IPS-18a (cell line): Measurements from ENCODE around the gene NTN1.
"Not testable (repeated sequence)": the region's sequence is repeated elsewhere in the genome, so short reads cannot be mapped to it uniquely, and the experiment has no call there.

Experiments used
- H3K27ac ChIP-seq: one replicate; pipeline ENCODE4 v1.5.1; 2013; ENCODE audit warnings: low read length
- H3K27me3 ChIP-seq: one replicate; pipeline ENCODE4 v1.6.1; 2013; ENCODE audit warnings: mild to moderate bottlenecking, low read length; ENCODE audit not compliant: control insufficient read depth, insufficient read depth
- H3K36me3 ChIP-seq: one replicate; pipeline ENCODE4 v1.6.1; 2013; ENCODE audit warnings: low read depth, low read length; ENCODE audit not compliant: control insufficient read depth
- H3K4me1 ChIP-seq: one replicate; pipeline ENCODE4 v1.6.1; 2013; ENCODE audit warnings: low read depth, low read length; ENCODE audit not compliant: control insufficient read depth
- H3K4me3 ChIP-seq: one replicate; pipeline ENCODE4 v1.5.1; 2013; ENCODE audit warnings: low read length
- H3K9ac ChIP-seq: one replicate; pipeline ENCODE4 v1.6.1; 2013; ENCODE audit warnings: mild to moderate bottlenecking, low read length, moderate library complexity
- H3K9me3 ChIP-seq: one replicate; pipeline ENCODE4 v1.6.1; 2013; ENCODE audit warnings: low read depth, low read length; ENCODE audit not compliant: control insufficient read depth

NTN1 gene

GRCh38 chr17:9021158-9021991 is at the start of gene NTN1:
Gene NTN1 (plus strand): TSS chr17:9021510. CDS start chr17:9022374, 864 bp downstream.
- Histone ChIP-seq H3K9ac (no peak within 1 kb of the TSS), H3K36me3 (no peaks in the 10 kb centered on the region), H3K4me1 (peaks cover 34% of the 10 kb centered on the region), H3K4me3 (peak within 1 kb of the TSS; percentile 59), H3K9me3 (no peaks in the 10 kb centered on the region), H3K27me3 (peaks cover 99% of the 10 kb centered on the region), H3K27ac (no peak within 1 kb of the TSS)

DNA sequence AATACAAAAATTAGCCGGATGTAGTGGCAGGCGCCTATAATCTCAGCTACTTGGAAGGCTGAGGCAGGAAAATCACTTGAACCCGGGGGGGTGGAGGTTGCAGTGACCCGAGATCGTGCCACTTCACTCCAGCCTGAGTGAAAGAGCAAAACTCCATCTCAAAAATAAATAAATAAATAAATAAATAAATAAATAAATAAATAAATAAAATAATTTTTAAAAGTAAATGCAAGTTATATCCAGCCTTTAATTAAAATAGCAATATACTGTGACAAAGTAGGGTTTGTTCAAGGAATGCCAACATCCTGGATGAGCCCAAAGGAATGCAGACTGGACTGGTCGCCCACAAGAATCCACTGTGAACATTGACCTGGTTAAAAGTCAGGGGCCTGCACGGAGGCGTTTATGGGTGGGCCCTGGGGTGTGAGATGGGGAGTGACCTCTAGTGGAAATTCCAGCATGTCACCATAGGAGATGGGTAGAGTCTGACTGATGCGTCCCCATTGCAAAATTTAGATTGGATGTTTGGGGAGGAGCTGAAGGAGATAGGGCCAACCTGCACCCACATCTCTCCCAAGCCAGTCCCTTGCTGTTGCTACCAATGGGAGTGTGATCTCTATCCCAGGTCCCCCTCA is 46.1 kb upstream of the NTN1 start:
- Histone ChIP-seq H3K9me3 (no peaks in the 10 kb centered on the region), H3K27me3 (no peaks in the 10 kb centered on the region), H3K4me1 (no peaks in the 10 kb centered on the region), H3K36me3 (no peaks in the 10 kb centered on the region), H3K27ac (no peak overlapping the region), H3K9ac (no peak overlapping the region), H3K4me3 (no peak overlapping the region)

DNA sequence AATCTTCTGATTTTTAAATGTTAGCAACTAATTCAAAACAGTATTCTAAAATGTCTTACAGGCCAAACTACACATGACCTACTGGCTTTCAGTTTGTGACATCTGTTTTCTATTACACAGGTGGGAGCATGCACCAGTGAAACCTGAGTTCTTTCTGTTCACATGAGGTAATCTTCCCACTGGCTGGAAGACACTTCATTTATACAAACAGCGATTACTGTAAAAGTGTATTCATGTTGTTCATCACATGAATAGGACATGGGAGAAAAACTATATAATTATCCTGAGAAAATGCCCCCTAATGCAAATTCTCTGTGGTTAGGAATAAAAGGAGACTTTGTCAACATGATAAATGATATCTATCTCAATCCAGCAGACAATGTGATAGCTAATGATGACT is 44.7 kb upstream of the NTN1 start:
- no peaks in the 10 kb centered on the region for H3K36me3 ChIP-seq
- no peaks in the 10 kb centered on the region for H3K4me1 ChIP-seq
- H3K27me3 ChIP-seq, result no peaks in the 10 kb centered on the region
- no peaks in the 10 kb centered on the region for H3K9me3 ChIP-seq
- H3K27ac ChIP-seq, result no peak overlapping the region
- no peak overlapping the region for H3K4me3 ChIP-seq
- no peak overlapping the region for H3K9ac ChIP-seq

DNA sequence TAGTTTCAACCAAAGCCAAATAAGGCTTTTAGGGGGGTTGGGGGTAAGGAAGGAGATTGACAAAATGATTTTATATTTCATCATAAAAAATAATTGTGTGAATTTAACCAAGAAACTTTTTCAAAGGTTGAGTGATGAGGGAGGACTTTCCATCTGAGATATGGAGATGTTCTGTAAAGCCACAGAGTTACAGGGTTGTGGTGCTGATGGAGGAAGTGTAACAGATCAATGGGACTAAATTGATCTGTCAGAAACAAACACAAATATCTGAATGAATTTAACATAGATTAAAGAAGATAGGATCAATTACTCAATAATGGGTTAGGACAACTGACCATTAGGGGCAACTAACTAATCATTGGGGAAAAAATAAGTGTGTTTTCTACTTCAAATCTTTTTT is 41.6 kb upstream of the NTN1 start:
- Histone ChIP-seq H3K27ac (no peak overlapping the region), H3K27me3 (no peaks in the 10 kb centered on the region), H3K9ac (no peak overlapping the region), H3K36me3 (no peaks in the 10 kb centered on the region), H3K4me3 (no peak overlapping the region), H3K9me3 (no peaks in the 10 kb centered on the region), H3K4me1 (no peaks in the 10 kb centered on the region)

DNA sequence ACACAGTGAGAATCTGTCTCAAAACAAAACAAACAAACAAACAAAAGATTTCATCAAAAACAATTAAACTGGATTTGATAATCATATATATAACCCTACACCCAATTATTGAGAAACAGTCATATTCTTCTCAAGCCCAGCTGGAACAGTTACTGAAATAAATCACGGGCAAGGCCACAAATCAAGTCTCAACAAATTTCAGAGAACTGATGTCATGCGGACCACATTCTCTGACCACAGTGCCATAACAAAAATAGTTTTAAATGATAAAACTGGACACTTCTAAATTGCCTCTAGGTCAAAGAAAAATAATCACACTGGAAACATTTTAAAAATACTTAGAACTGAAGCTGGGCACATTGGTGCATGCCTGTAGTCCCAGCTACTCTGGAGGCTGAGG is 39.9 kb upstream of the NTN1 start:
- no peaks in the 10 kb centered on the region for H3K4me1 ChIP-seq
- H3K27ac ChIP-seq, result no peak overlapping the region
- no peaks in the 10 kb centered on the region for H3K27me3 ChIP-seq
- H3K36me3 ChIP-seq, result no peaks in the 10 kb centered on the region
- H3K9me3 ChIP-seq, result no peaks in the 10 kb centered on the region
- no peak overlapping the region for H3K4me3 ChIP-seq
- H3K9ac ChIP-seq, result no peak overlapping the region

- not testable (repeated sequence) for H3K4me1 ChIP-seq, H3K36me3 ChIP-seq, H3K27ac ChIP-seq, H3K4me3 ChIP-seq, H3K27me3 ChIP-seq, H3K9ac ChIP-seq, H3K9me3 ChIP-seq
Measured at GRCh38 chr17:8984225-8984624, 37.1 kb upstream of the NTN1 start.

GRCh38 chr17:8985054-8985701 is 36.1 kb upstream of the NTN1 start:
- Histone ChIP-seq H3K36me3 (no peaks in the 10 kb centered on the region), H3K4me1 (no peaks in the 10 kb centered on the region), H3K9me3 (no peaks in the 10 kb centered on the region), H3K27me3 (no peaks in the 10 kb centered on the region), H3K27ac (no peak overlapping the region), H3K4me3 (no peak overlapping the region), H3K9ac (no peak overlapping the region)

- Histone ChIP-seq H3K27ac (no peak overlapping the region), H3K4me3 (no peak overlapping the region), H3K27me3 (no peaks in the 10 kb centered on the region), H3K9ac (no peak overlapping the region), H3K36me3 (no peaks in the 10 kb centered on the region), H3K9me3 (no peaks in the 10 kb centered on the region), H3K4me1 (no peaks in the 10 kb centered on the region)
Measured at GRCh38 chr17:8986295-8986694, 35.0 kb upstream of the NTN1 start.

GRCh38 chr17:8988263-8988935 is 32.9 kb upstream of the NTN1 start:
- not testable (repeated sequence) for H3K4me3 ChIP-seq, H3K36me3 ChIP-seq, H3K27ac ChIP-seq, H3K9me3 ChIP-seq, H3K9ac ChIP-seq, H3K27me3 ChIP-seq, H3K4me1 ChIP-seq

DNA sequence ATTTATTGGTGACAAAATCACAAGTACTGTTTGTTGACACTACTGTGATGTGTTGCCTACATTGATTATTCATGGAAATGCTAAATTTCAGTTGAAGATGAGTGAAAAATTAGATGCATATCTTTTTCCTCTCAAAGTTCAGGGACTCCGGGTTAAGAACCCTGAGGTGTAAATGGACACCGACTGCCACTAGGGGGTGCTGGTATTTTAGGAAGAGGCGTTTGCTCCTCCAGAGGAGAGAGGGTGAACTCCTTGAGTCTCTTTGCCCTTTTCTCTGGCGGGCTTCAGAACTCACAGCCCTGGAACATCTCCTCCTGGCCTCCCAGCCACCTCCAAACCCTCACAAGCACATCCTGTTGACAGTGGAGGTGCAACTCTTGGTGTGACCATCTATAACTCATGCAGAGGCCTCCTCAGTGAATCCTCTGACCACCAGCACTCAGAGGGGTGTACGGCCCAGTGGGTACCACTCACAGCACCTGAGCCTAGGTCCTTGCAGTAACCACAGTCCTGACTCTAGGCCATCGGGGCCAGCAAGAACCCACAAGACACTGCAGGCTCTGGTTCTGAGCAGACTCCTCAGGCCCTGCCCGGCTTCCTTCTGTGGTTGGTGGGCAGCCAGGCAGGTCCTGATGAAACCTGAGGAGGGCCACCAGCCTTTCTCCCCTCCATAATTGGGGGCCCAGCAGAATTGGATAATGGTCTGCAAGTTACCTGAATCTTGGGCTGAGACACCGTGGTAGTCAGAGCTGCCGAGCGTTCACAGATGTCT is 29.6 kb upstream of the NTN1 start:
- Histone ChIP-seq H3K9me3 (no peaks in the 10 kb centered on the region), H3K36me3 (no peaks in the 10 kb centered on the region), H3K9ac (no peak overlapping the region), H3K4me3 (no peak overlapping the region), H3K27me3 (no peaks in the 10 kb centered on the region), H3K4me1 (no peaks in the 10 kb centered on the region), H3K27ac (no peak overlapping the region)

DNA sequence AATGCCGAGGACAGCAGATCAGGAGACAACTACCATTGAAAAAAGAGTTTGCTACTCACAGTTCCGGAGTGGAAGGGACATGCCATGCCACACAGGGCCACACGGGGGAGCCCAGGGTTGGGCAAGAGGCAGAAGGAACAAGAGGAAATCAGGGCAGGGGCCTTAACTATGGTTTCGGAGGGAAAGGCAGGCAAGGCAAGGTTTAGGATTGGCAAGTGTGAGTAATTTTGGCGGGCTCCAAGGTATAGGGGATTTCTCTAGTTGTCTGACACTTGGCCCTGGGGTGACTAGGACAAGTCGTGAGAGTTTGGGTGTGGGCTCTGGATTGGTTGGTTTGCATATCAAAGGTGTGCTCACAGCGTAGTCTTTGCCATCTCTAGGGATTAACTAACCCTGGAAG is 27.0 kb upstream of the NTN1 start:
- Histone ChIP-seq H3K27ac (no peak overlapping the region), H3K36me3 (no peaks in the 10 kb centered on the region), H3K9me3 (no peaks in the 10 kb centered on the region), H3K9ac (no peak overlapping the region), H3K27me3 (no peaks in the 10 kb centered on the region), H3K4me1 (no peaks in the 10 kb centered on the region), H3K4me3 (no peak overlapping the region)
